B cell (primary cell): ENCODE results near the gene TREH. TPM values are rescaled to one million over a fixed set of nuclear protein-coding genes. Genes with fewer than 3 reads are reported as not detected.
"Not testable (repeated sequence)": the region's sequence is repeated elsewhere in the genome, so short reads cannot be mapped to it uniquely, and the experiment has no call there.

Experiments
- ATAC-seq: fragments of 200-7000 bp; cut with Tn5 transposase; one replicate; pipeline ENCODE4 v1.10.0; 2021; ENCODE audit warnings: low read depth, mild to moderate bottlenecking, moderate number of reproducible peaks, moderate library complexity
- CTCF ChIA-PET: fragments of 350-600 bp; sonication (Branson Sonifier 250); formaldehyde crosslinking; loops from one replicate; lab custom pipeline; 2021; ENCODE audit warnings: antibody characterized with exemption, inconsistent platforms; lab: Charles Lee
- POLR2A ChIA-PET: fragments of 350-600 bp; sonication (Branson Sonifier 250); formaldehyde crosslinking; loops from one replicate; lab custom pipeline; 2021; ENCODE audit warnings: antibody characterized with exemption; lab: Charles Lee
- DNase-seq: peaks from one replicate; pipeline ENCODE4 v3.0.0; 2013
- H2AFZ ChIP-seq: 2 replicates; pipeline ENCODE4 v1.6.1; 2012; ENCODE audit warnings: mild to moderate bottlenecking, low read depth, low read length; ENCODE audit not compliant: insufficient read depth, poor library complexity, severe bottlenecking
- H3K27ac ChIP-seq, 2 donors: 1 replicate in 1 of 2; 2 replicates in 1 of 2; pipeline ENCODE4 v1.5.1; 2012 to 2013; ENCODE audit warnings: low read length in 2 of 2, mild to moderate bottlenecking in 2 of 2, moderate library complexity in 1 of 2
- H3K27me3 ChIP-seq, 4 experiments: fragments of 200-600 bp in 1 of 4; sonication (generic) in 1 of 4; replicated peaks in 1 of 4; 1 replicate in 2 of 4; 2 replicates in 2 of 4; pipeline versions ENCODE4 v1.6.1 to v1.7.0; 2013 to 2016; ENCODE audit warnings: low read length in 3 of 4, mild to moderate bottlenecking in 2 of 4, mixed read lengths in 1 of 4, moderate library complexity in 1 of 4; ENCODE audit not compliant: insufficient read depth in 4 of 4, control insufficient read depth in 3 of 4; ENCODE audit errors: control extremely low read depth in 1 of 4
- H3K36me3 ChIP-seq, 2 experiments: replicated peaks in 1 of 2; 1 replicate in 1 of 2; 2 replicates in 1 of 2; pipeline versions ENCODE4 v1.6.1 to v1.7.1; 2013; ENCODE audit warnings: low read length in 1 of 2; ENCODE audit not compliant: insufficient read depth in 2 of 2, control insufficient read depth in 1 of 2; ENCODE audit errors: control extremely low read depth in 1 of 2, extremely low read depth in 1 of 2
- H3K4me1 ChIP-seq, 2 donors: fragments of 200-600 bp in 1 of 2; sonication (generic) in 1 of 2; 1 replicate in 1 of 2; 2 replicates in 1 of 2; pipeline versions ENCODE4 v1.5.1 to v1.6.1; 2013 to 2017; ENCODE audit warnings: low read length in 2 of 2; ENCODE audit not compliant: control insufficient read depth in 2 of 2, insufficient read depth in 2 of 2
- H3K4me2 ChIP-seq: replicated peaks from 2 replicates; pipeline ENCODE3; 2012; ENCODE audit warnings: mild to moderate bottlenecking, low read depth, low read length; ENCODE audit not compliant: poor library complexity, severe bottlenecking
- H3K4me3 ChIP-seq, 5 experiments: fragments of 200-600 bp in 1 of 5; sonication (generic) in 1 of 5; 1 replicate in 3 of 5; 2 replicates in 2 of 5; pipeline versions ENCODE4 v1.5.1 to v1.7.0; 2011 to 2016; ENCODE audit warnings: low read length in 4 of 5, mild to moderate bottlenecking in 4 of 5, low read depth in 2 of 5, control low read depth in 1 of 5, moderate library complexity in 1 of 5; ENCODE audit not compliant: insufficient read depth in 1 of 5; ENCODE audit errors: control extremely low read depth in 1 of 5, extremely low read depth in 1 of 5
- H3K79me2 ChIP-seq: fragments of 200-600 bp; sonication (generic); one replicate; pipeline ENCODE4 v1.6.0; 2016; ENCODE audit warnings: low read length; ENCODE audit not compliant: control insufficient read depth, insufficient read depth
- H3K9ac ChIP-seq: fragments of 200-600 bp; sonication (generic); 2 replicates; pipeline ENCODE4 v1.6.1; 2017; ENCODE audit warnings: mild to moderate bottlenecking, low read length, moderate library complexity
- H3K9me3 ChIP-seq, 3 donors: one replicate each; pipeline versions ENCODE4 v1.6.1 to v1.7.1; 2013; ENCODE audit warnings: low read length in 2 of 3; ENCODE audit not compliant: control insufficient read depth in 2 of 3, insufficient read depth in 1 of 3; ENCODE audit errors: control extremely low read depth in 1 of 3
- H4K20me1 ChIP-seq: 2 replicates; pipeline ENCODE4 v1.6.0; 2012; ENCODE audit warnings: mild to moderate bottlenecking, low read length; ENCODE audit not compliant: insufficient read depth, control insufficient read depth, poor library complexity, severe bottlenecking
- H3K27ac Mint-ChIP-seq: one replicate; pipeline ENCODE4 v1.8.0; 2021; ENCODE audit warnings: mixed read lengths
- H3K27me3 Mint-ChIP-seq: one replicate; pipeline ENCODE4 v1.8.0; 2021; ENCODE audit warnings: mixed read lengths
- H3K4me1 Mint-ChIP-seq: one replicate; pipeline ENCODE4 v1.8.0; 2021; ENCODE audit warnings: mixed read lengths
- H3K4me3 Mint-ChIP-seq: one replicate; pipeline ENCODE4 v1.8.0; 2021; ENCODE audit warnings: mixed read lengths
- H3K9me3 Mint-ChIP-seq: one replicate; pipeline ENCODE4 v1.8.0; 2022; ENCODE audit warnings: mixed read lengths; ENCODE audit not compliant: insufficient read depth
- EZH2 ChIP-seq: IDR thresholded peaks from 2 replicates; pipeline ENCODE4 v1.6.1; 2012; ENCODE audit warnings: borderline replicate concordance, low read depth, mild to moderate bottlenecking, moderate library complexity, low read length; ENCODE audit not compliant: insufficient read depth, poor library complexity, severe bottlenecking
- WGBS: methylation state at CpG from one replicate; pipeline ENCODE4 v1.1.5; 2013; ENCODE audit warnings: missing lambda C conversion rate; ENCODE audit not compliant: insufficient coverage; 5-methylcytosine and 5-hydroxymethylcytosine counted together
- intact Hi-C: fragments of 100-400 bp; cut with micrococcal nuclease; formaldehyde crosslinking; loops from one replicate; pipeline ENCODE4 v1.10.0; 2022
- polyA plus RNA-seq: library from polyadenylated mRNA; depleted of rRNA; stranded (reverse); fragments of >200 nt; gene quantifications from 2 replicates; pipeline ENCODE4 v1.2.3, GENCODE V29; 2012
- total RNA-seq, 2 donors: library from RNA; stranded (reverse); fragments of 120-200 nt in 1 of 2; gene quantifications; 1 replicate in 1 of 2; 2 replicates in 1 of 2; pipeline versions ENCODE4 v1.2.3 to v1.2.4, GENCODE V29; 2013 to 2022
- TF ChIP-seq, protein P1 (sequence below): fragments of 200-600 bp; IDR thresholded peaks from one replicate; pipeline ENCODE4 v1.8.0; 2022; ENCODE audit warnings: antibody characterized with exemption, mild to moderate bottlenecking

The TREH gene
- total and polyA plus RNA-seq, 2 donors (not counting 1 experiment from before 2014, with no cell fraction given): not detected

DNA sequence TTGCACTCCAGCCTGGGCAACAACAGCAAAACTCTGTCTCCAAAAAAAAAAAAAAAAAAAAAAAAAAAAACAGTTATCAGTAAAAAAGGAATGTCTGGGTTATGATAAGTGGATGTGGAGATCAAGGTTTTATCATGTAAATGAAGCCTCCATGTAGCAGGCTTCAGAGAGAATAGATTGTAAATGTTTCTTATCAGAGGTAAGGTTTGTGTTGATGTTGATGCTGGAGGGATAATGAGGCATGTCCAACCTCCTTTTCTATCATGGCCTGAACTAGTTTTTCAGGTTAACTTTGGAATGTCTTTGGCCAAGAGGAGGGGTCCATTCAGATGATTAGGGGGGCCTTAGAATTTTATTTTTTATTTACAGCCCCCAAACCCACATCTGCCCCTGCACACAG lies 35.4 kb upstream of the TREH start:
- H3K4me1 Mint-ChIP-seq: peaks cover 11% of the 10 kb centered on the region
- no peaks in the 10 kb centered on the region for H4K20me1 ChIP-seq
- no peaks in the 10 kb centered on the region for H3K36me3 ChIP-seq
- DNase-seq: no peak
- ChIA-PET CTCF (interaction anchor here (0.7 kb wide), 1 partner anchor 1289 kb away, joined by 3 read pairs; no protein-coding TSS in a partner anchor), POLR2A (no interaction called here)
- no peak overlapping the region for H3K4me3 ChIP-seq
- H3K27ac ChIP-seq: no peak overlapping the region
- H3K27ac Mint-ChIP-seq: no peak overlapping the region
- no peak overlapping the region for H3K4me3 Mint-ChIP-seq
- TF ChIP-seq, protein P1, sequence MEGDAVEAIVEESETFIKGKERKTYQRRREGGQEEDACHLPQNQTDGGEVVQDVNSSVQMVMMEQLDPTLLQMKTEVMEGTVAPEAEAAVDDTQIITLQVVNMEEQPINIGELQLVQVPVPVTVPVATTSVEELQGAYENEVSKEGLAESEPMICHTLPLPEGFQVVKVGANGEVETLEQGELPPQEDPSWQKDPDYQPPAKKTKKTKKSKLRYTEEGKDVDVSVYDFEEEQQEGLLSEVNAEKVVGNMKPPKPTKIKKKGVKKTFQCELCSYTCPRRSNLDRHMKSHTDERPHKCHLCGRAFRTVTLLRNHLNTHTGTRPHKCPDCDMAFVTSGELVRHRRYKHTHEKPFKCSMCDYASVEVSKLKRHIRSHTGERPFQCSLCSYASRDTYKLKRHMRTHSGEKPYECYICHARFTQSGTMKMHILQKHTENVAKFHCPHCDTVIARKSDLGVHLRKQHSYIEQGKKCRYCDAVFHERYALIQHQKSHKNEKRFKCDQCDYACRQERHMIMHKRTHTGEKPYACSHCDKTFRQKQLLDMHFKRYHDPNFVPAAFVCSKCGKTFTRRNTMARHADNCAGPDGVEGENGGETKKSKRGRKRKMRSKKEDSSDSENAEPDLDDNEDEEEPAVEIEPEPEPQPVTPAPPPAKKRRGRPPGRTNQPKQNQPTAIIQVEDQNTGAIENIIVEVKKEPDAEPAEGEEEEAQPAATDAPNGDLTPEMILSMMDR: no peak
- no peak for TF ChIP-seq EZH2
- H3K27me3 Mint-ChIP-seq: peaks cover 4% of the 10 kb centered on the region
- no peaks in the 10 kb centered on the region for H3K9me3 Mint-ChIP-seq
- no peaks in the 10 kb centered on the region for H3K79me2 ChIP-seq
- intact Hi-C loops: no loop called here
- H3K27me3 ChIP-seq: no peaks in the 10 kb centered on the region
- H3K4me1 ChIP-seq: peaks cover 0 to 8% of the 10 kb centered on the region in 2 donors
- no peak overlapping the region for H2AFZ ChIP-seq
- no peaks in the 10 kb centered on the region for H3K9me3 ChIP-seq
- H3K9ac ChIP-seq: no peak overlapping the region
- ATAC-seq: no peak
- no peak overlapping the region for H3K4me2 ChIP-seq

DNA sequence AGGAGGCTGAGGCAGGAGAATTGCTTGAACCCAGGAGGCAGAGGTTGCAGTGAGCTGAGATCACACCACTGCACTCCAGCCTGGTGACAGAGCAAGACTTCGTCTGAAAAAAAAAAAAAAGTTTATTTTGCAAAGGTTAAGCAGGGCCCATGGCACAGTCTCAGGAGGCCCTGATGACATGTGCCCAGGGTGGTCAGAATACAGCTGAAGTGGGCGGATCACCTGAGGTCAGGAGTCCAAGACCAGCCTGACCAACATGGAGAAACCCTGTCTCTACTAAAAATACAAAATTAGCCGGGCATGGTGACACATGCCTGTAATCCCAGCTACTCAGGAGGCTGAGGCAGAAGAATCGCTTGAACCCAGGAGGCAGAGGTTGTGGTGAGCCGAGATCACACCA lies 35.0 kb upstream of the TREH start:
- H3K36me3 ChIP-seq, H3K27me3 ChIP-seq, H3K9me3 Mint-ChIP-seq, H3K27ac Mint-ChIP-seq, CTCF ChIA-PET, H3K4me1 ChIP-seq, H3K4me3 ChIP-seq, intact Hi-C loops, DNase-seq, H2AFZ ChIP-seq, H3K9me3 ChIP-seq, H3K4me2 ChIP-seq, H3K79me2 ChIP-seq, H4K20me1 ChIP-seq, H3K9ac ChIP-seq, POLR2A ChIA-PET, H3K27ac ChIP-seq, ATAC-seq, H3K27me3 Mint-ChIP-seq, H3K4me3 Mint-ChIP-seq: not testable (repeated sequence)
- peaks cover 11% of the 10 kb centered on the region for H3K4me1 Mint-ChIP-seq
- 100% methylated on average over 2 of the region's 5 CpGs for WGBS
